Liver (tissue), 3 donors: Measurements from ENCODE around the gene ATP6V0E1.

Experiments
- GABPA ChIP-seq, 2 donors: IDR thresholded peaks in 1 of 2; conservative IDR thresholded peaks in 1 of 2; 2 replicates each; pipeline ENCODE4 v1.6.1; 2016; ENCODE audit warnings: antibody characterized with exemption in 2 of 2, mild to moderate bottlenecking in 1 of 2, moderate library complexity in 1 of 2
- JUND ChIP-seq, 2 donors: IDR thresholded peaks; 2 replicates each; pipeline ENCODE4 v1.6.1; 2016; ENCODE audit warnings: antibody characterized with exemption in 2 of 2
- SP1 ChIP-seq: IDR thresholded peaks from 2 replicates; pipeline ENCODE4 v1.6.1; 2018; ENCODE audit warnings: antibody characterized with exemption, mild to moderate bottlenecking
- YY1 ChIP-seq: IDR thresholded peaks from 2 replicates; pipeline ENCODE4 v1.6.1; 2016; ENCODE audit warnings: antibody characterized with exemption, mild to moderate bottlenecking
- TF ChIP-seq, protein P1 (sequence below): fragments of 150-350 bp; IDR thresholded peaks from 2 replicates; pipeline ENCODE4 v1.5.1; 2017; ENCODE audit warnings: improper control_type of control experiment, low read depth, low read length; ENCODE audit not compliant: missing input control
- TF ChIP-seq, protein P2 (sequence below): IDR thresholded peaks from 2 replicates; pipeline ENCODE4 v1.6.1; 2016; ENCODE audit warnings: antibody characterized with exemption, mild to moderate bottlenecking
- TF ChIP-seq, protein P3 (sequence below): IDR thresholded peaks from 2 replicates; pipeline ENCODE4 v1.6.1; 2016; ENCODE audit warnings: antibody characterized with exemption
- donor health status: healthy.
- donor health status: healthy.

DNA sequence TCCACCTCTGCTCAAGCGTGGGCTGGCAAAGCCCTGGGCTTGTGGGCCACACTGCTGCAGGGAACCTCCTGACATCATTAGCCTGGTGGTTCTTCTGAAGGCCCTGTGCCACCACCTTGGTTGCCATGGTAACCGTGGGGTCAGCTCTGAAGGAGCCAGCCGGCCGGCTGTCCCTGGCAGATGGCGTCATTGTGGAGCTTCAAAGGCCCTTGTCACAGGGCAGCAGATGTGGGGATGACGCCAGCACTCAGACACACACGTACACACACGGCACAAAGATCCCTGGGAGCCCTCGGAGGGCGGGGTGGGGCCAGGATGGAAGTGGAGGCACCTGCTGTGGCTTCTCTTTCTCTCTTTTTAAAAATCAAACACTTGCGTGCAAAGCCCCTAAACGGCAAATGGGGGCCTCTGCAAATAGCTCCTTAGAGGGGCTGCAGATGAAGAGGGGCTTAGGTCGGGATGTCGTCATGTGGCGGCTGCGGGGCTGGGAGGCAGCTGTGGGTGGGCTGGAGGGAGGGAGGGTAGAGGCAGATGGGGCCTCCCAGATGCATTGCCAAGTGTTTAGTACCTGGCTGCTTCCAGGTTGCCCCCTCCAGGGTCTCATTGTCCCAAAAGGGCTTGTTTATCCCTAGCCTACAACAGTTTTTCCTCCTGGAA, 43.8 kb upstream of the ATP6V0E1 start:
- no peak for TF ChIP-seq GABPA (IDR thresholded peaks at IDR 0.05 in 1 of 2, conservative IDR thresholded peaks at IDR 0.05 in 1 of 2)
- TF ChIP-seq, protein P1, sequence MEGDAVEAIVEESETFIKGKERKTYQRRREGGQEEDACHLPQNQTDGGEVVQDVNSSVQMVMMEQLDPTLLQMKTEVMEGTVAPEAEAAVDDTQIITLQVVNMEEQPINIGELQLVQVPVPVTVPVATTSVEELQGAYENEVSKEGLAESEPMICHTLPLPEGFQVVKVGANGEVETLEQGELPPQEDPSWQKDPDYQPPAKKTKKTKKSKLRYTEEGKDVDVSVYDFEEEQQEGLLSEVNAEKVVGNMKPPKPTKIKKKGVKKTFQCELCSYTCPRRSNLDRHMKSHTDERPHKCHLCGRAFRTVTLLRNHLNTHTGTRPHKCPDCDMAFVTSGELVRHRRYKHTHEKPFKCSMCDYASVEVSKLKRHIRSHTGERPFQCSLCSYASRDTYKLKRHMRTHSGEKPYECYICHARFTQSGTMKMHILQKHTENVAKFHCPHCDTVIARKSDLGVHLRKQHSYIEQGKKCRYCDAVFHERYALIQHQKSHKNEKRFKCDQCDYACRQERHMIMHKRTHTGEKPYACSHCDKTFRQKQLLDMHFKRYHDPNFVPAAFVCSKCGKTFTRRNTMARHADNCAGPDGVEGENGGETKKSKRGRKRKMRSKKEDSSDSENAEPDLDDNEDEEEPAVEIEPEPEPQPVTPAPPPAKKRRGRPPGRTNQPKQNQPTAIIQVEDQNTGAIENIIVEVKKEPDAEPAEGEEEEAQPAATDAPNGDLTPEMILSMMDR: no peak
- TF ChIP-seq JUND (IDR thresholded peaks at IDR 0.05): no peak
- TF ChIP-seq, protein P2, sequence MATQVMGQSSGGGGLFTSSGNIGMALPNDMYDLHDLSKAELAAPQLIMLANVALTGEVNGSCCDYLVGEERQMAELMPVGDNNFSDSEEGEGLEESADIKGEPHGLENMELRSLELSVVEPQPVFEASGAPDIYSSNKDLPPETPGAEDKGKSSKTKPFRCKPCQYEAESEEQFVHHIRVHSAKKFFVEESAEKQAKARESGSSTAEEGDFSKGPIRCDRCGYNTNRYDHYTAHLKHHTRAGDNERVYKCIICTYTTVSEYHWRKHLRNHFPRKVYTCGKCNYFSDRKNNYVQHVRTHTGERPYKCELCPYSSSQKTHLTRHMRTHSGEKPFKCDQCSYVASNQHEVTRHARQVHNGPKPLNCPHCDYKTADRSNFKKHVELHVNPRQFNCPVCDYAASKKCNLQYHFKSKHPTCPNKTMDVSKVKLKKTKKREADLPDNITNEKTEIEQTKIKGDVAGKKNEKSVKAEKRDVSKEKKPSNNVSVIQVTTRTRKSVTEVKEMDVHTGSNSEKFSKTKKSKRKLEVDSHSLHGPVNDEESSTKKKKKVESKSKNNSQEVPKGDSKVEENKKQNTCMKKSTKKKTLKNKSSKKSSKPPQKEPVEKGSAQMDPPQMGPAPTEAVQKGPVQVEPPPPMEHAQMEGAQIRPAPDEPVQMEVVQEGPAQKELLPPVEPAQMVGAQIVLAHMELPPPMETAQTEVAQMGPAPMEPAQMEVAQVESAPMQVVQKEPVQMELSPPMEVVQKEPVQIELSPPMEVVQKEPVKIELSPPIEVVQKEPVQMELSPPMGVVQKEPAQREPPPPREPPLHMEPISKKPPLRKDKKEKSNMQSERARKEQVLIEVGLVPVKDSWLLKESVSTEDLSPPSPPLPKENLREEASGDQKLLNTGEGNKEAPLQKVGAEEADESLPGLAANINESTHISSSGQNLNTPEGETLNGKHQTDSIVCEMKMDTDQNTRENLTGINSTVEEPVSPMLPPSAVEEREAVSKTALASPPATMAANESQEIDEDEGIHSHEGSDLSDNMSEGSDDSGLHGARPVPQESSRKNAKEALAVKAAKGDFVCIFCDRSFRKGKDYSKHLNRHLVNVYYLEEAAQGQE: no peak
- TF ChIP-seq, protein P3, sequence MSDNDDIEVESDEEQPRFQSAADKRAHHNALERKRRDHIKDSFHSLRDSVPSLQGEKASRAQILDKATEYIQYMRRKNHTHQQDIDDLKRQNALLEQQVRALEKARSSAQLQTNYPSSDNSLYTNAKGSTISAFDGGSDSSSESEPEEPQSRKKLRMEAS: no peak
- TF ChIP-seq YY1: no peak
- no peak for TF ChIP-seq SP1
